Erythroblast (primary cell): Measurements from ENCODE around the gene RPL22L1.

ENCODE experiments used
- GATA1 ChIP-seq: IDR thresholded peaks from 2 replicates; pipeline ENCODE4 v1.6.1; 2011; ENCODE audit warnings: low read depth, mild to moderate bottlenecking, control low read depth, low read length, moderate library complexity
- POLR2A ChIP-seq: IDR thresholded peaks from 2 replicates; pipeline ENCODE4 v1.6.1; 2011; ENCODE audit warnings: mild to moderate bottlenecking, low read length

GRCh38 chr3:170914690-170915089, 44.7 kb upstream of the RPL22L1 start:
- TF ChIP-seq POLR2A (no peak), GATA1 (no peak)
